A549 (cell line): ENCODE results near the gene FAAP100. TPM values are rescaled to one million over a fixed set of nuclear protein-coding genes. Genes with fewer than 3 reads are reported as not detected.
A peak's percentile ranks its signal among the peaks of the same experiment; 100 is the strongest.

Experiments
- ATAC-seq, 2 experiments: fragments of 200-7000 bp in 1 of 2; fragments of >200 bp in 1 of 2; cut with Nextera tagmentation in 1 of 2; cut with Tn5 transposase in 1 of 2; 3 replicates each; pipeline versions ENCODE4 v1.8.0 to v1.9.1; 2018 to 2020; ENCODE audit warnings: mild to moderate bottlenecking in 1 of 2, moderate library complexity in 1 of 2
- CTCF ChIA-PET: fragments of 300-600 bp; sonication (Branson Sonifier 250); formaldehyde crosslinking; extraction: SDS; loops from one replicate; lab custom pipeline; 2021; ENCODE audit warnings: antibody characterized with exemption, inconsistent platforms; lab: Yijun Ruan, JAX
- POLR2A ChIA-PET: fragments of 350-600 bp; formaldehyde crosslinking; extraction: SDS; loops from one replicate; lab custom pipeline; 2021; ENCODE audit warnings: antibody characterized with exemption, inconsistent platforms; lab: Yijun Ruan, JAX
- DNase-seq, 2 experiments: peaks; one replicate each; pipeline versions ENCODE4 v3.0.0 to v3.0.0-alpha.2; 2011 to 2016; ENCODE audit warnings: low read depth in 1 of 2, low spot score in 1 of 2
- FAIRE-seq: peaks from 2 replicates; lab custom pipeline; 2011; peaks lifted over from hg19 to GRCh38; lab: Jason Lieb, UNC
- H3K27ac ChIP-seq, 2 experiments: fragments of >200 bp; sonication (Bioruptor Twin); formaldehyde crosslinking; 3 replicates each; pipeline ENCODE4 v1.5.1; 2016 to 2017
- H3K4me1 ChIP-seq: fragments of >200 bp; sonication (Bioruptor Twin); formaldehyde crosslinking; 3 replicates; pipeline ENCODE4 v1.6.1; 2016
- H3K4me2 ChIP-seq: fragments of >200 bp; sonication (Bioruptor Twin); formaldehyde crosslinking; 3 replicates; pipeline ENCODE4 v1.6.1; 2016
- H3K4me3 ChIP-seq: fragments of >200 bp; sonication (Bioruptor Twin); formaldehyde crosslinking; 3 replicates; pipeline ENCODE4 v1.5.1; 2016
- H3K9me3 ChIP-seq: fragments of >200 bp; sonication (Bioruptor Twin); formaldehyde crosslinking; 3 replicates; pipeline ENCODE4 v1.6.1; 2016
- BHLHE40 ChIP-seq: IDR thresholded peaks from 2 replicates; pipeline ENCODE4 v1.6.1; 2012; ENCODE audit warnings: low read depth, low read length, inconsistent platforms
- CBX2 ChIP-seq: fragments of 200-600 bp; sonication (generic); IDR thresholded peaks from 2 replicates; pipeline ENCODE4 v1.6.1; 2016; ENCODE audit warnings: low read depth, mild to moderate bottlenecking, borderline replicate concordance
- CBX8 ChIP-seq: fragments of 200-600 bp; sonication (generic); IDR thresholded peaks from 2 replicates; pipeline ENCODE4 v1.6.1; 2016
- CEBPB ChIP-seq, 2 experiments: fragments of >200 bp in 1 of 2; sonication (Bioruptor Twin) in 1 of 2; formaldehyde crosslinking in 1 of 2; IDR thresholded peaks; 2 replicates each; pipeline ENCODE4 v1.6.1; 2012 to 2016
- EHF ChIP-seq: fragments of 250-450 bp; sonication (Bioruptor Pico); IDR thresholded peaks from 2 replicates; pipeline ENCODE4 v1.5.0; 2020; ENCODE audit warnings: mild to moderate bottlenecking
- EHMT2 ChIP-seq: fragments of 200-600 bp; sonication (generic); IDR thresholded peaks from 2 replicates; pipeline ENCODE4 v1.6.1; 2016; ENCODE audit warnings: antibody characterized with exemption, low read depth, mild to moderate bottlenecking, moderate library complexity
- EP300 ChIP-seq, 2 experiments: fragments of >200 bp; sonication (Bioruptor Twin); formaldehyde crosslinking; IDR thresholded peaks; 2 replicates in 1 of 2; 3 replicates in 1 of 2; pipeline ENCODE4 v1.6.1; 2016 to 2017
- FOSB ChIP-seq: fragments of 250-450 bp; sonication (Bioruptor Pico); IDR thresholded peaks from 2 replicates; pipeline ENCODE4 v1.5.0; 2020; ENCODE audit warnings: mild to moderate bottlenecking, moderate library complexity
- FOSL2 ChIP-seq, 2 experiments: fragments of 450-650 bp in 1 of 2; fragments of >200 bp in 1 of 2; sonication (Bioruptor Twin) in 1 of 2; formaldehyde crosslinking; IDR thresholded peaks; 2 replicates each; pipeline versions ENCODE4 v1.5.0 to v1.6.1; 2016 to 2020; ENCODE audit warnings: mild to moderate bottlenecking in 1 of 2, moderate library complexity in 1 of 2
- HOXA7 ChIP-seq: fragments of 250-450 bp; sonication (Bioruptor Pico); IDR thresholded peaks from 2 replicates; pipeline ENCODE4 v1.5.0; 2020; ENCODE audit warnings: mild to moderate bottlenecking, moderate library complexity
- JUN ChIP-seq, 2 experiments: fragments of >200 bp; sonication (Bioruptor Twin); formaldehyde crosslinking; IDR thresholded peaks; 2 replicates in 1 of 2; 3 replicates in 1 of 2; pipeline ENCODE4 v1.6.1; 2016 to 2017
- MYC ChIP-seq: IDR thresholded peaks from 2 replicates; pipeline ENCODE4 v1.6.1; 2012; ENCODE audit warnings: mild to moderate bottlenecking, inconsistent platforms, low read length, improper control_type of control experiment, borderline replicate concordance
- NFE2L2 ChIP-seq: fragments of 150-350 bp; conservative IDR thresholded peaks from 2 replicates; pipeline ENCODE4 v1.6.1; 2014; ENCODE audit warnings: low read length
- NPAS2 ChIP-seq: fragments of 250-450 bp; sonication (Bioruptor Pico); IDR thresholded peaks from 2 replicates; pipeline ENCODE4 v1.8.0; 2022; ENCODE audit warnings: mild to moderate bottlenecking, moderate library complexity, borderline replicate concordance
- NR3C1 ChIP-seq: fragments of >200 bp; sonication (Bioruptor Twin); formaldehyde crosslinking; IDR thresholded peaks from 3 replicates; pipeline ENCODE4 v1.6.1; 2017
- POLR2AphosphoS2 ChIP-seq: conservative IDR thresholded peaks from 2 replicates; pipeline ENCODE4 v1.6.1; 2012; ENCODE audit warnings: low read length, improper control_type of control experiment, inconsistent platforms
- RAD21 ChIP-seq, 2 experiments: fragments of >200 bp in 1 of 2; sonication (Bioruptor Twin) in 1 of 2; formaldehyde crosslinking in 1 of 2; IDR thresholded peaks in 1 of 2; conservative IDR thresholded peaks in 1 of 2; 2 replicates in 1 of 2; 3 replicates in 1 of 2; pipeline ENCODE4 v1.6.1; 2012 to 2018; ENCODE audit warnings: inconsistent platforms in 1 of 2
- TFCP2L1 ChIP-seq: fragments of 250-450 bp; sonication (Bioruptor Pico); IDR thresholded peaks from 2 replicates; pipeline ENCODE4 v1.5.0; 2021; ENCODE audit warnings: mild to moderate bottlenecking
- ZC3H11A ChIP-seq: fragments of 450-650 bp; IDR thresholded peaks from 2 replicates; pipeline ENCODE4 v1.6.1; 2014; ENCODE audit warnings: antibody characterized with exemption, mild to moderate bottlenecking
- WGBS: methylation state at CpG from one replicate; pipeline ENCODE4 v1.1.6; 2017; ENCODE audit errors: missing lambda C conversion rate; 5-methylcytosine and 5-hydroxymethylcytosine counted together
- polyA plus RNA-seq, 4 experiments: library from polyadenylated mRNA; depleted of rRNA in 3 of 4; stranded (reverse); fragments of >200 nt; fragmentation: RNase III in 1 of 4; extraction: RNeasy Plus Mini Kit Qiagen cat#74134 plus additional on column Dnase treatment in 1 of 4; gene quantifications; 2 replicates in 3 of 4; 3 replicates in 1 of 4; pipeline ENCODE4 v1.2.3, GENCODE V29; 2011 to 2017
- TF ChIP-seq, protein P1 (sequence below): IDR thresholded peaks from 2 replicates; pipeline ENCODE4 v1.6.1; 2012
- TF ChIP-seq, protein P2 (sequence below): IDR thresholded peaks from 2 replicates; pipeline ENCODE4 v1.6.1; 2012
- TF ChIP-seq, protein P3 (sequence below): fragments of >200 bp; sonication (Bioruptor Twin); formaldehyde crosslinking; IDR thresholded peaks from 2 replicates; pipeline ENCODE4 v1.6.1; 2016
- TF ChIP-seq, protein P4 (sequence below): fragments of 250-450 bp; sonication (Bioruptor Pico); IDR thresholded peaks from 2 replicates; pipeline ENCODE4 v1.5.0; 2021; ENCODE audit warnings: mild to moderate bottlenecking, moderate library complexity, borderline replicate concordance
- TF ChIP-seq, protein P5 (sequence below): fragments of 200-600 bp; sonication (generic); IDR thresholded peaks from 2 replicates; pipeline ENCODE4 v1.6.1; 2016; ENCODE audit warnings: antibody characterized with exemption, mild to moderate bottlenecking, moderate library complexity

FAAP100 gene
- polyA plus RNA-seq, 2 of the 4 experiments (the other 2 are of a cell fraction): 5.4 to 16.8 TPM

DNA sequence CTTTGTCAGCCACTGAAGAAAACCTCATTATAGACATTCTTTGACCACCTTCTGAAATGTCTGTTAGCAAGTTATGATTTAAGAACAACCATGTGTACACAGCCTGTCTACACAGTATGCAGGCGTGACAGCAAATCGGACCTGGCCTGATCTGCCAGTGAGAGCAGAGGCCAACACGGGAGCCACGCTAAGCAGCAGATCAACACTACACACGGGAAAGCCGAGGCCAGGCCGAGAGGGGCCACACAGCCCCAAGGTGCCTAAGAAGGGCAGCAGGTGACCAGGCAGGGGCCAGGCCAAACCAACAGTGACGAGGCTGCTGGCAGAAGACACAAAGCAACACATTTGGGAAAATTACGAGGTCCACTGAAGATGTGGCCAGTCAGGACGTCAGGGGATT is 16.3 kb upstream of the FAAP100 start:
- H3K27ac ChIP-seq: peak overlapping the region; percentile 88 to 91
- TF ChIP-seq, protein P1, sequence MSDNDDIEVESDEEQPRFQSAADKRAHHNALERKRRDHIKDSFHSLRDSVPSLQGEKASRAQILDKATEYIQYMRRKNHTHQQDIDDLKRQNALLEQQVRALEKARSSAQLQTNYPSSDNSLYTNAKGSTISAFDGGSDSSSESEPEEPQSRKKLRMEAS: 0 out of 2 replicates have a peak, but pooled peaks have one; percentile 15
- no peak for TF ChIP-seq NR3C1
- WGBS: 87% methylated on average over 10 of the region's 10 CpGs
- ChIA-PET CTCF (interaction anchor here (1.1 to 45.0 kb wide), 5 partner anchors 3 to 315 kb away, joined by 3 to 1604 read pairs (median 6); partner anchors contain the start of gene FAAP100), POLR2A (interaction anchor here (2.5 kb wide), 1 partner anchor 32 kb away, joined by 13 read pairs; no protein-coding TSS in a partner anchor)
- H3K9me3 ChIP-seq: no peaks in the 10 kb centered on the region
- FAIRE-seq (no peak), DNase-seq (no peak), ATAC-seq (no peak)
- no peak overlapping the region for H3K4me3 ChIP-seq
- peaks cover 56% of the 10 kb centered on the region for H3K4me1 ChIP-seq
- H3K4me2 ChIP-seq: peak overlapping the region; percentile 93

DNA sequence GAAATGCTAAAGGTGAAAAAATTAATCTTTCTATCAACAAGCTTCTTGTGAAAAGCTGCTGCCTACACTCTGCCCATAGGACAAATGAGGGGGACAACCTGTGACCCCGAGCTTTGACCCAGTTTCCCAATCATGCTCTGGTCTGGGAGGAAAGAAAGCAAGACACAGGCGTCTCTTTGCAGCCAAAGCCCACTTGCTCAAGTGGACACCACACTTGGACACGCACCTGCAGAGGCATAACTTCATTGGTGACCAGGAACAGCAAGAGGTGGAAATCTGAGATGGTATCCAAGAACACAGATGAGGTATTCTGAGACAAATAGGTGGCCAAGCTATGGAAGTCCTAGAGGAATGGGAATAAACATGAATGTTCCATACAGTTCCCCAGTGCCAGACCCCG is 15.0 kb upstream of the FAAP100 start:
- FAIRE-seq (no peak), ATAC-seq (peak; percentile 6 to 9; a peak in 3 of 6 replicates), DNase-seq (no peak)
- TF ChIP-seq CBX8: no peak
- TF ChIP-seq POLR2AphosphoS2: no peak
- no peak for TF ChIP-seq FOSB (CRISPR knock-in tag)
- TF ChIP-seq MYC: no peak
- TF ChIP-seq EP300 (IDR thresholded peaks at IDR 0.05): no peak
- TF ChIP-seq BHLHE40: no peak
- no peak for TF ChIP-seq EHF (CRISPR knock-in tag)
- TF ChIP-seq CBX2: no peak
- TF ChIP-seq EHMT2: no peak
- TF ChIP-seq, protein P2, sequence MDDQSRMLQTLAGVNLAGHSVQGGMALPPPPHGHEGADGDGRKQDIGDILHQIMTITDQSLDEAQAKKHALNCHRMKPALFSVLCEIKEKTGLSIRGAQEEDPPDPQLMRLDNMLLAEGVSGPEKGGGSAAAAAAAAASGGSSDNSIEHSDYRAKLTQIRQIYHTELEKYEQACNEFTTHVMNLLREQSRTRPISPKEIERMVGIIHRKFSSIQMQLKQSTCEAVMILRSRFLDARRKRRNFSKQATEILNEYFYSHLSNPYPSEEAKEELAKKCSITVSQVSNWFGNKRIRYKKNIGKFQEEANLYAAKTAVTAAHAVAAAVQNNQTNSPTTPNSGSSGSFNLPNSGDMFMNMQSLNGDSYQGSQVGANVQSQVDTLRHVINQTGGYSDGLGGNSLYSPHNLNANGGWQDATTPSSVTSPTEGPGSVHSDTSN: no peak
- TF ChIP-seq RAD21 (conservative IDR thresholded peaks at IDR 0.05 in 1 of 2, IDR thresholded peaks at IDR 0.05 in 1 of 2): no peak
- no peak for TF ChIP-seq NPAS2
- TF ChIP-seq, protein P3, sequence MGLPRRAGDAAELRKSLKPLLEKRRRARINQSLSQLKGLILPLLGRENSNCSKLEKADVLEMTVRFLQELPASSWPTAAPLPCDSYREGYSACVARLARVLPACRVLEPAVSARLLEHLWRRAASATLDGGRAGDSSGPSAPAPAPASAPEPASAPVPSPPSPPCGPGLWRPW: no peak
- no peak; a peak in 1 of 5 replicates for TF ChIP-seq JUN (IDR thresholded peaks at IDR 0.05)
- no peak for TF ChIP-seq TFCP2L1 (CRISPR knock-in tag)
- no peak for TF ChIP-seq NFE2L2
- no peaks in the 10 kb centered on the region for H3K9me3 ChIP-seq
- H3K27ac ChIP-seq: peak overlapping the region; percentile 88 to 91
- H3K4me2 ChIP-seq: peak overlapping the region; percentile 93
- WGBS: 36% methylated on average over 4 of the region's 4 CpGs
- CTCF ChIA-PET: interaction anchor here (0.8 to 45.0 kb wide), 9 partner anchors 4 to 312 kb away, joined by 3 to 1604 read pairs (median 6); partner anchors contain the start of gene FAAP100
- POLR2A ChIA-PET: interaction anchor here (0.5 to 2.5 kb wide), 11 partner anchors 10 to 77 kb away, joined by 3 to 32 read pairs (median 5); partner anchors contain the start of gene FAAP100
- peak overlapping the region; percentile 29 for H3K4me3 ChIP-seq
- H3K4me1 ChIP-seq: peaks cover 66% of the 10 kb centered on the region

DNA sequence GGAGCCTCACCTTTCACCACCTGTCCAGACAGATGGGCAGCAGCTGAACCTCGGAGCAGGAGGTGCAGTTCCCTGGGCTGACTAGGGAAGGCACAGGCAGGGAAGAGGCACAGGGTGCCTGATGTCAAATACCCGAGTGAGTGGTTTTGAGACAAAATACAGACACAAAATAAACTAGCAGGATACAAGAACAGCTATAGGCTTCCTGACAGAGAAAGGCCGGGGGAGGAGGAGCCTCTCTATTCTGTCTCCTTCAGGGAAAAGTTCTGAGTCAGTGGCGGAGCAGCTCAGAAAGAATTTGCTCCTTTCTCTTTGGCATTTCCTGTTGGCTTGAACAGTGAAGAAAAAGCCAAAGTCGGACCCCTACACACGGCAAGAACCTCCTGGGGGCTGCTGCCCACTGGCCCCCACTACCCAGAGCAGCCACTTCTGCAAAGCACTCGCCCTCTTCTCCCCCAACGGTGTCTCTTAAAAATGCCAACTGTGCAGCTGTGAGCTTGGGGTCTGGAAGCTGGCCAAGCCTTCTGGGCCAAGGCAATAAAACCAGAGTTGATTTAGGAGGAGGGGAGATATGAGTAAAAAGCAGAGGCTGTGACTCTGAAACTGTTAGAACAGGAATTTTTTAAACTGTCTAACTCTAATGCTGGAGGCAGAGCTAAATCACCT is 14.4 kb upstream of the FAAP100 start:
- FAIRE-seq (peak; percentile 99), ATAC-seq (peak; percentile 85 to 91), DNase-seq (peak; percentile 85 to 89)
- H3K9me3 ChIP-seq: no peaks in the 10 kb centered on the region
- peak overlapping the region; percentile 88 to 91 for H3K27ac ChIP-seq
- WGBS: 3% methylated on average over 8 of the region's 8 CpGs
- ChIA-PET POLR2A (interaction anchor here (0.5 to 2.5 kb wide), 13 partner anchors 10 to 76 kb away, joined by 3 to 32 read pairs (median 5); partner anchors contain the start of gene FAAP100), CTCF (interaction anchor here (0.6 to 45.0 kb wide), 14 partner anchors 4 to 312 kb away, joined by 3 to 1604 read pairs (median 4); partner anchors contain the start of gene FAAP100)
- H3K4me3 ChIP-seq: peak overlapping the region; percentile 29; the same call in 2 of the 3 replicates
- H3K4me2 ChIP-seq: peak overlapping the region; percentile 93
- H3K4me1 ChIP-seq: peaks cover 70% of the 10 kb centered on the region
- no peak for TF ChIP-seq BHLHE40
- TF ChIP-seq, protein P4, sequence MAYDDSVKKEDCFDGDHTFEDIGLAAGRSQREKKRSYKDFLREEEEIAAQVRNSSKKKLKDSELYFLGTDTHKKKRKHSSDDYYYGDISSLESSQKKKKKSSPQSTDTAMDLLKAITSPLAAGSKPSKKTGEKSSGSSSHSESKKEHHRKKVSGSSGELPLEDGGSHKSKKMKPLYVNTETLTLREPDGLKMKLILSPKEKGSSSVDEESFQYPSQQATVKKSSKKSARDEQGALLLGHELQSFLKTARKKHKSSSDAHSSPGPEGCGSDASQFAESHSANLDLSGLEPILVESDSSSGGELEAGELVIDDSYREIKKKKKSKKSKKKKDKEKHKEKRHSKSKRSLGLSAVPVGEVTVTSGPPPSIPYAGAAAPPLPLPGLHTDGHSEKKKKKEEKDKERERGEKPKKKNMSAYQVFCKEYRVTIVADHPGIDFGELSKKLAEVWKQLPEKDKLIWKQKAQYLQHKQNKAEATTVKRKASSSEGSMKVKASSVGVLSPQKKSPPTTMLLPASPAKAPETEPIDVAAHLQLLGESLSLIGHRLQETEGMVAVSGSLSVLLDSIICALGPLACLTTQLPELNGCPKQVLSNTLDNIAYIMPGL: no peak
- no peak for TF ChIP-seq CBX8
- TF ChIP-seq RAD21 (conservative IDR thresholded peaks at IDR 0.05 in 1 of 2, IDR thresholded peaks at IDR 0.05 in 1 of 2): peak; percentile 32 to 44
- TF ChIP-seq, protein P5, sequence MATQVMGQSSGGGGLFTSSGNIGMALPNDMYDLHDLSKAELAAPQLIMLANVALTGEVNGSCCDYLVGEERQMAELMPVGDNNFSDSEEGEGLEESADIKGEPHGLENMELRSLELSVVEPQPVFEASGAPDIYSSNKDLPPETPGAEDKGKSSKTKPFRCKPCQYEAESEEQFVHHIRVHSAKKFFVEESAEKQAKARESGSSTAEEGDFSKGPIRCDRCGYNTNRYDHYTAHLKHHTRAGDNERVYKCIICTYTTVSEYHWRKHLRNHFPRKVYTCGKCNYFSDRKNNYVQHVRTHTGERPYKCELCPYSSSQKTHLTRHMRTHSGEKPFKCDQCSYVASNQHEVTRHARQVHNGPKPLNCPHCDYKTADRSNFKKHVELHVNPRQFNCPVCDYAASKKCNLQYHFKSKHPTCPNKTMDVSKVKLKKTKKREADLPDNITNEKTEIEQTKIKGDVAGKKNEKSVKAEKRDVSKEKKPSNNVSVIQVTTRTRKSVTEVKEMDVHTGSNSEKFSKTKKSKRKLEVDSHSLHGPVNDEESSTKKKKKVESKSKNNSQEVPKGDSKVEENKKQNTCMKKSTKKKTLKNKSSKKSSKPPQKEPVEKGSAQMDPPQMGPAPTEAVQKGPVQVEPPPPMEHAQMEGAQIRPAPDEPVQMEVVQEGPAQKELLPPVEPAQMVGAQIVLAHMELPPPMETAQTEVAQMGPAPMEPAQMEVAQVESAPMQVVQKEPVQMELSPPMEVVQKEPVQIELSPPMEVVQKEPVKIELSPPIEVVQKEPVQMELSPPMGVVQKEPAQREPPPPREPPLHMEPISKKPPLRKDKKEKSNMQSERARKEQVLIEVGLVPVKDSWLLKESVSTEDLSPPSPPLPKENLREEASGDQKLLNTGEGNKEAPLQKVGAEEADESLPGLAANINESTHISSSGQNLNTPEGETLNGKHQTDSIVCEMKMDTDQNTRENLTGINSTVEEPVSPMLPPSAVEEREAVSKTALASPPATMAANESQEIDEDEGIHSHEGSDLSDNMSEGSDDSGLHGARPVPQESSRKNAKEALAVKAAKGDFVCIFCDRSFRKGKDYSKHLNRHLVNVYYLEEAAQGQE: no peak
- TF ChIP-seq FOSL2 (IDR thresholded peaks at IDR 0.05): peak; percentile 53
- TF ChIP-seq FOSL2 (CRISPR knock-in tag; IDR thresholded peaks at IDR 0.05): peak; percentile 72
- TF ChIP-seq ZC3H11A: no peak
- TF ChIP-seq CEBPB (IDR thresholded peaks at IDR 0.05): peak in 1 of 2 experiments; percentile 62; a peak in 2 of 4 replicates
- no peak for TF ChIP-seq HOXA7
- TF ChIP-seq, protein P1: peak; percentile 78
